BJ (cell line): Measurements from ENCODE around the gene CDC45. TPM values are rescaled to one million over a fixed set of nuclear protein-coding genes. Genes with fewer than 3 reads are reported as not detected.
"Not testable (repeated sequence)": the region's sequence is repeated elsewhere in the genome, so short reads cannot be mapped to it uniquely, and the experiment has no call there.

ENCODE experiments used
- CTCF ChIA-PET: fragments of 350-600 bp; formaldehyde crosslinking; extraction: SDS; loops from one replicate; lab custom pipeline; 2021; ENCODE audit warnings: antibody characterized with exemption, inconsistent platforms; lab: Yijun Ruan, JAX
- POLR2A ChIA-PET: fragments of 300-600 bp; sonication (Branson Sonifier 250); formaldehyde crosslinking; extraction: SDS; loops from one replicate; lab custom pipeline; 2021; ENCODE audit warnings: antibody characterized with exemption; lab: Charles Lee
- DNase-seq: peaks from one replicate; pipeline ENCODE4 v3.0.0-alpha.2; 2011; ENCODE audit warnings: low read depth
- H3K27me3 ChIP-seq: 2 replicates; pipeline ENCODE4 v1.6.0; 2011; ENCODE audit warnings: low read length; ENCODE audit not compliant: control insufficient read depth, insufficient read depth
- H3K36me3 ChIP-seq: 2 replicates; pipeline ENCODE4 v1.5.1; 2011; ENCODE audit warnings: low read length; ENCODE audit not compliant: control insufficient read depth, insufficient read depth
- H3K4me3 ChIP-seq: 2 replicates; pipeline ENCODE4 v1.5.1; 2011; ENCODE audit warnings: low read depth, mild to moderate bottlenecking, control low read depth, low read length
- CTCF ChIP-seq: IDR thresholded peaks from 2 replicates; pipeline ENCODE4 v1.5.1; 2011; ENCODE audit warnings: low read depth, mild to moderate bottlenecking, control low read depth, inconsistent platforms, low read length, moderate library complexity; ENCODE audit not compliant: insufficient read depth
- polyA plus RNA-seq: library from polyadenylated mRNA; depleted of rRNA; stranded (reverse); fragments of >200 nt; gene quantifications from 2 replicates; pipeline ENCODE4 v1.2.3, GENCODE V29; 2011

Gene CDC45
- polyA plus RNA-seq, 1 experiment = 13.8 TPM

GRCh38 chr22:19540394-19540793 lies 60.7 kb downstream of the CDC45 start:
- CTCF ChIA-PET = no interaction called here

GRCh38 chr22:19543970-19544708 lies 64.4 kb downstream of the CDC45 start:
- H3K27me3 ChIP-seq = peaks cover 5% of the 10 kb centered on the region; the same call in 1 of the 2 replicates
- no peak for TF ChIP-seq CTCF
- H3K4me3 ChIP-seq = no peak overlapping the region
- CTCF ChIA-PET = no interaction called here
- DNase-seq = no peak
- H3K36me3 ChIP-seq = no peaks in the 10 kb centered on the region
- POLR2A ChIA-PET = no interaction called here

More at GRCh38 chr22:19540394-19540793, 60.7 kb downstream of the CDC45 start:
- POLR2A ChIA-PET = no interaction called here
- no peak for DNase-seq
- peaks cover 2% of the 10 kb centered on the region; the same call in 1 of the 2 replicates for H3K27me3 ChIP-seq
- H3K4me3 ChIP-seq = no peak overlapping the region
- H3K36me3 ChIP-seq = no peaks in the 10 kb centered on the region
- TF ChIP-seq CTCF = no peak

- DNase-seq = no peak
- Histone ChIP-seq H3K36me3 (no peaks in the 10 kb centered on the region), H3K27me3 (peaks cover 5% of the 10 kb centered on the region; the same call in 1 of the 2 replicates), H3K4me3 (no peak overlapping the region)
- POLR2A ChIA-PET = interaction anchor here (0.6 kb wide), 1 partner anchor 123 kb away, joined by 4 read pairs; no protein-coding TSS in a partner anchor
- CTCF ChIA-PET = no interaction called here
- TF ChIP-seq CTCF = no peak
Measured at GRCh38 chr22:19545935-19546207, 66.2 kb downstream of the CDC45 start.

DNA sequence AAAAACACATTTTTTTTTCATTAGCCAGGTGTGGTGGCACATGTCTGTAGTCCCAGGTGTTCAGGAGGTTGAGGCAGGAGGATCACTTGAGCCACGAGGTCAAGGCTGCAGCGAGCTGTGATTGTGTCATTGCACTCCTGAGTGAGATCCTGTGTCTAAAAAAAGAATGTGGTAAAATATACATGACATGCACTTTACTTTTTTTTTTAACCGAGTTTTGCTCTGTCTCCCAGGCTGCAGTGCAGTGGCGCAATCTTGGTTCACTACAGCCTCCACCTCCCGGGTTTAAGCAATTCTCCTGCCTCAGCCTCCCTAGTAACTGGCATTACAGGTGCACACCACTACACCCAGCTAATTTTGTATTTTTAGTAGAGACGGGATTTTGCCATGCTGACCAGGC lies 67.0 kb downstream of the CDC45 start:
- DNase-seq = no peak
- no peak for TF ChIP-seq CTCF
- Histone ChIP-seq H3K27me3 (peaks cover 5% of the 10 kb centered on the region; the same call in 1 of the 2 replicates), H3K36me3 (no peaks in the 10 kb centered on the region), H3K4me3 (no peak overlapping the region)
- POLR2A ChIA-PET = no interaction called here
- CTCF ChIA-PET = no interaction called here

GRCh38 chr22:19547620-19548019 lies 67.9 kb downstream of the CDC45 start:
- DNase-seq = no peak
- POLR2A ChIA-PET = no interaction called here
- no peak for TF ChIP-seq CTCF
- H3K27me3 ChIP-seq = peaks cover 5% of the 10 kb centered on the region; the same call in 1 of the 2 replicates
- no peaks in the 10 kb centered on the region for H3K36me3 ChIP-seq
- CTCF ChIA-PET = no interaction called here
- H3K4me3 ChIP-seq = no peak overlapping the region

DNA sequence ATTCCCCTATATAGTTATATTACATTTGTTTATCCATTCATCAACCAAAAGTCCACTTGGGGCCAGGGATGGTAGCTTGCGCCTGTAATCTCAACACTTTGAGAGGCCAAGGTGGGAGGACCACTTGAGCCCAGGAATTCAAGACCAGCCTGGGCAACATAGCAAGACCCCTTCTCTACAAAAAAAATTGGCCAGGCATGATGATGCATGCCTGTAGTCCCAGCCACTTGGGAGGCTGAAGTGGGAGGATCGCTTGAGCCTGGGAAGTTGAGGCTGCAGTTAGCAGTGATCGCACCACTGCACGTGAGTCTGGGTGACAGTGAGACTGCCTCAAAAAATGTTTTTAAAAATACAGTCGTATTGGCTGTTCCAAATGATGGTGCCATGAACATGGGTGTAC lies 68.7 kb downstream of the CDC45 start:
- H3K27me3 ChIP-seq, CTCF ChIA-PET, DNase-seq, H3K4me3 ChIP-seq, POLR2A ChIA-PET, H3K36me3 ChIP-seq: not testable (repeated sequence)
